GM12872 (cell line): ENCODE measurements around the gene ANO2.

Experiments used
- TF ChIP-seq, protein P1 (sequence below): IDR thresholded peaks from 3 replicates; pipeline ENCODE4 v1.5.1; 2011; ENCODE audit warnings: low read depth, mild to moderate bottlenecking, low read length, moderate library complexity; ENCODE audit not compliant: insufficient read depth

ANO2 gene

DNA sequence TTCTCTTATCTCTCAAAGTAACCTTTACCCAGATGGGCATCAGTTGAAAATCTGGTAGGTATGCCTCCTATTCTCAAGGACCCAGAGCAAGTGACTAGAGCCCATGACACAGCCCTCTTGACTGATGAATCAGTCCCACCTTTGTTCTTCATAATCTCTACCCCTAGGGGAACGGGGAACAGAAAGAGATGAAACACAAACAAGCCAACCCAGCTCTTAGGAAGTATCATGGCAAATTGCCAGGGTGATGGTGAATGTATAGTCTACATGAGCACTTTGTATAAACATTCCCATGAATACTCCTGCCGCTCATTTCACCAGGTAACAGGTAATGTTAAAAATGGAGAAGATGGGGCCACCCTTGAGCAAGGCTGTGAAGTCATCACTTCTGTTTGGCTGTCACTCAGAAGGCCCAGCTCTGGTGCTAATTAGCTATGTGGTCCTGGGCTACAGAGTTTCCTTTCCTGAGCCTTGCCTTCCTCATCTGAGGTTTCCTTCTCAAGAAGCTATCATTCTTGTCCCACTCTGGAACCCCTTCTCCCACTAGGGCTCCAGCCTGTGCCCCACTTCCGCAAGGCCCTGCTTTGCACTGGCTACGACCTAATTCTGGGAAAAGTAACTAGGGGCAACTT, 161.7 kb downstream of the ANO2 start:
- TF ChIP-seq, protein P1, sequence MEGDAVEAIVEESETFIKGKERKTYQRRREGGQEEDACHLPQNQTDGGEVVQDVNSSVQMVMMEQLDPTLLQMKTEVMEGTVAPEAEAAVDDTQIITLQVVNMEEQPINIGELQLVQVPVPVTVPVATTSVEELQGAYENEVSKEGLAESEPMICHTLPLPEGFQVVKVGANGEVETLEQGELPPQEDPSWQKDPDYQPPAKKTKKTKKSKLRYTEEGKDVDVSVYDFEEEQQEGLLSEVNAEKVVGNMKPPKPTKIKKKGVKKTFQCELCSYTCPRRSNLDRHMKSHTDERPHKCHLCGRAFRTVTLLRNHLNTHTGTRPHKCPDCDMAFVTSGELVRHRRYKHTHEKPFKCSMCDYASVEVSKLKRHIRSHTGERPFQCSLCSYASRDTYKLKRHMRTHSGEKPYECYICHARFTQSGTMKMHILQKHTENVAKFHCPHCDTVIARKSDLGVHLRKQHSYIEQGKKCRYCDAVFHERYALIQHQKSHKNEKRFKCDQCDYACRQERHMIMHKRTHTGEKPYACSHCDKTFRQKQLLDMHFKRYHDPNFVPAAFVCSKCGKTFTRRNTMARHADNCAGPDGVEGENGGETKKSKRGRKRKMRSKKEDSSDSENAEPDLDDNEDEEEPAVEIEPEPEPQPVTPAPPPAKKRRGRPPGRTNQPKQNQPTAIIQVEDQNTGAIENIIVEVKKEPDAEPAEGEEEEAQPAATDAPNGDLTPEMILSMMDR: no peak

DNA sequence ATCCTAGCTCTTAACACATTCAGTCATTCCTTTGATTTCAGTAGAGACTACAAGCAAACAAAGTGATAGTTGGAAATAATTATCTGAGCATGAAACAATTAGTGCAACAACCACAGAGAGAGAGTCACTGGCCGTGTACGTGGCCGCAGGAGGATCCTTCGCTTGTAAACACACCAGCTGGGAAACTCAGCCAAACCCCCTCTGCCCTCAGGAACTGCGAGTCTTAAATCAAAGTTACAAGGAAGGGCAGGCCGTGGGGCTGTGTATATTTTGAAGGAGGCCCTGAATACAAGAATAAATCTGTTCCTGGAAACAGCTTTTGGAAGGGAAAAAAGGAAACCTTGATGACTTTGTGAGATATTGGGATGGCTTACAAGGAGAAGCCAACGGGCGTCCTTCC, 164.5 kb downstream of the ANO2 start:
- TF ChIP-seq, protein P1: no peak

DNA sequence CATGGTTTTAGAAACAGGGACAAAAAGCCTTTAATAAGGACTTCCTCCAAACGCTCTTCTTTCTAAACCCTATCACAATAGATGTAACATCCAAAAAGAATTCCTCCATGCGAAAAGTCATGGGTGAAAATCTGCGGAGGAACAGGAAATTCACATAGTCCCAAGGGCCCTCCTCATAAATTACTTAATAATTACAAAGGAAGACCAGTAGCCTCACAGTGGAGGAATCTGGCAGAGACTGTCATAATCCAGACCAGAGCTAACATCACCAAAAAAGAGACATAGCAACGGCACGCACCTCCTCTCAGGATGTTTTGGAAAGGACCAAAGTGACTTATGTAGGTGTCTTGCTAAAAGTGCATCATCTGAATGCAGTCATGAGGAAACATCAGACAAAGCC, 165.7 kb downstream of the ANO2 start:
- TF ChIP-seq, protein P1: no peak

DNA sequence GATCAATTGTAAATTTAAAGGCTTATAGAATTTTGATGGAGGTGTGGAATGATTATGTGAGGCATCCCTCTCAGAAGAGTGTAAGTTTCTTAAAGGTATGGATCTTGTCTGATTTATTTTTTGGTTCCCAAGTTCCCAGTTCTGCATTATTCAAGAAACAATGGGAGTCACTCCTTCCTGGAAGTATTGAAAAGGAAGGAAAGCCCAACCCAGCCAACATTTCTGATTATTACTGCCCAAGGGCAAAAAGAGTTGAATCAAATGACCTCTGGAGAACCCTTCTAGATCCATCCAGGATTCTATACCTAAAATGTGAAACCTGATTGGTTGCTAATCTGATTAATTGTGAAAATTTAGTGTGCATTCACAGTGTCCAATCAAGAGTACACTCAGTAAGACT, 166.2 kb downstream of the ANO2 start:
- TF ChIP-seq, protein P1: no peak

DNA sequence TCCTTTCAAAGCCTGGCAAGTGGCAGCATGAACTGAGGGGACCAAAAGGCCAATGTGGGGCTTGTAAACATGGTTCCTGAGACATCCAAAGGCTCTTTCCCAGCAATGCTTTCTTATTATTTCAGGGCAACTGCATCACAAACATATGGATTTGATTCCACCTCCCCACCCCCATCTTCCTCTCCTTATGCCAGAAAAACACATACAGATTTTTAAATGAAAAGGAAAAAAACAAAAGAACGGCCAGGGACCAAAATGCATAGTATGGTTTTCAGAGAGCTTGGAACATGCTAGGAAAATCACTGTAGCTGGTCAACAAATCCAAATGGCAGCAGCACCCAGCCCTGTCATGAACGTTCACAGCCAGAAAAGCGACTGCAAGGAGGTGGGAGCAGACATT, 167.6 kb downstream of the ANO2 start:
- TF ChIP-seq, protein P1: no peak

DNA sequence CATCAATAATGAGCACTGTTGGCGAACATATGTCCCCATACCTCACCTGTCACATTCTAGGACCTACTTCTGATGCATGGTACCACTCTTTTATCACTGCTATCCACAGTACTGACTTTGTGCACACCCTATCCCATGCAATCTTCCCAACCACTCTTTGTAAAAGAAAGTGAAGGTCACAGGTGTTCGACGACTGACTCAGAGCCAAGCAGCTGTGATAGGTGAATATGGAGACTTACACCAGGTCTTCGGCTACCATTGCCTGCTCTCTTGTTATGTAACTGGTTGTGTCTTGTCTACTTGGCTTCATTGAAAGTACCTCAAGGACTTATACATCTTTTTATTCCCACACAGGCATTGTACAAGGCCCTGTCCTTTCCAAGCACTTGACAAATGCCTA, 169.0 kb downstream of the ANO2 start:
- TF ChIP-seq, protein P1: no peak

DNA sequence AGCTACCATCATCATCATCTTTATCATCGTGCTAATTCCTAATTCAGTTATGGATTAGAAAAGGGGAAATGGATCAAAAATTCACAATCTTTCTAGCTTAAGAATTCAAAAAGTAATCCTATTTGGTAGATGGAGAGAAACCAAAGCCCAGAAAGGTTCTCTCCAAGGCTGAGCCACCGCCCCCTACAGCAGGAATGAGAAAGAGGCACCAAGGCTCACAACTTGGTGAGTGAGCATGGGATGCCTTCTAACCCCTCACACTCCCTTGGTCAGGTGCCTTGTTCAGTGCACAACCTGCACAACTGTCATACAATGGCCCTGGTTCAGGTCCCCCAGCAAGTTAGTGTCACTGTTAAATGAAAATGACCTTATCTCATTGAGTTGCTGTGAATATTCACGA, 171.5 kb downstream of the ANO2 start:
- TF ChIP-seq, protein P1: no peak
